PC-9 (cell line): ENCODE results near the gene CHCHD5. TPM values are rescaled to one million over a fixed set of nuclear protein-coding genes. Genes with fewer than 3 reads are reported as not detected.
A peak's percentile ranks its signal among the peaks of the same experiment; 100 is the strongest.

Experiments
- BruUV-seq: library from RNA; stranded (reverse); fragments of 400-500 nt; replicated peaks from 2 replicates; lab custom pipeline; 2021; lab: Mats Ljungman, UMichigan
- CTCF ChIA-PET: fragments of 300-600 bp; sonication (Branson Sonifier 250); formaldehyde crosslinking; loops from one replicate; lab custom pipeline; 2022; ENCODE audit warnings: antibody characterized with exemption; lab: Charles Lee
- POLR2A ChIA-PET: fragments of 300-600 bp; sonication (Branson Sonifier 250); formaldehyde crosslinking; loops from one replicate; lab custom pipeline; 2022; ENCODE audit warnings: antibody characterized with exemption; ENCODE audit not compliant: unreplicated experiment; lab: Charles Lee
- DNase-seq, 2 experiments: peaks; one replicate each; pipeline versions ENCODE4 v3.0.0 to v3.0.0-alpha.2; 2015 to 2022; ENCODE audit warnings: mixed read lengths in 1 of 2
- H2AFZ ChIP-seq: fragments of 200-600 bp; sonication (generic); 2 replicates; pipeline ENCODE4 v1.8.1; 2017; ENCODE audit warnings: antibody characterized with exemption
- H3F3A ChIP-seq: fragments of 200-600 bp; sonication (generic); 2 replicates; pipeline ENCODE4 v1.8.1; 2017; ENCODE audit warnings: antibody characterized with exemption, mild to moderate bottlenecking, low read depth; ENCODE audit not compliant: insufficient read depth
- H3K27ac ChIP-seq: fragments of 200-600 bp; sonication (generic); 2 replicates; pipeline ENCODE4 v1.6.1; 2016; ENCODE audit warnings: mixed run types
- H3K27me3 ChIP-seq: fragments of 200-600 bp; sonication (generic); 2 replicates; pipeline ENCODE4 v1.6.1; 2016; ENCODE audit warnings: low read depth, mixed run types; ENCODE audit not compliant: insufficient read depth
- H3K36me3 ChIP-seq: fragments of 200-600 bp; sonication (generic); 2 replicates; pipeline ENCODE4 v1.6.1; 2016; ENCODE audit warnings: low read depth, mixed run types
- H3K4me1 ChIP-seq: fragments of 200-600 bp; sonication (generic); replicated peaks from 2 replicates; pipeline ENCODE4 v1.6.1; 2016; ENCODE audit warnings: mixed run types; ENCODE audit not compliant: insufficient read depth
- H3K4me2 ChIP-seq: fragments of 200-600 bp; sonication (generic); 2 replicates; pipeline ENCODE4 v1.6.1; 2017; ENCODE audit warnings: mixed run types
- H3K4me3 ChIP-seq: fragments of 200-600 bp; sonication (generic); 2 replicates; pipeline ENCODE4 v1.6.1; 2016; ENCODE audit warnings: mixed run types
- H3K79me2 ChIP-seq: fragments of 200-600 bp; sonication (generic); 2 replicates; pipeline ENCODE4 v1.6.1; 2017; ENCODE audit warnings: low read depth, mixed run types
- H3K9me2 ChIP-seq: fragments of 200-600 bp; sonication (generic); 2 replicates; pipeline ENCODE4 v1.8.1; 2017; ENCODE audit warnings: mild to moderate bottlenecking; ENCODE audit not compliant: insufficient read depth
- H3K9me3 ChIP-seq: fragments of 200-600 bp; sonication (generic); 2 replicates; pipeline ENCODE4 v1.8.1; 2016; ENCODE audit warnings: low read depth; ENCODE audit not compliant: insufficient read depth
- H4K20me1 ChIP-seq: fragments of 200-600 bp; sonication (generic); 2 replicates; pipeline ENCODE4 v1.8.1; 2017; ENCODE audit not compliant: insufficient read depth
- EZH2 ChIP-seq: fragments of 200-600 bp; sonication (generic); IDR thresholded peaks from 2 replicates; pipeline ENCODE4 v1.8.0; 2017; ENCODE audit warnings: antibody characterized with exemption, low read depth
- intact Hi-C: fragments of 100-400 bp; cut with micrococcal nuclease; formaldehyde crosslinking; loops from one replicate; pipeline ENCODE4 v1.10.0; 2022; ENCODE audit not compliant: unreplicated experiment
- total RNA-seq: library from RNA; stranded (reverse); gene quantifications from 2 replicates; pipeline ENCODE4 v1.2.3, GENCODE V29; 2021
- TF ChIP-seq, protein P1 (sequence below): fragments of 200-600 bp; sonication (generic); conservative IDR thresholded peaks from 2 replicates; pipeline ENCODE4 v1.6.1; 2017; ENCODE audit warnings: mixed run types, antibody characterized with exemption, mild to moderate bottlenecking, moderate library complexity

CHCHD5 gene
- total RNA-seq, 1 experiment from 2014 or later = 38.4 TPM

DNA sequence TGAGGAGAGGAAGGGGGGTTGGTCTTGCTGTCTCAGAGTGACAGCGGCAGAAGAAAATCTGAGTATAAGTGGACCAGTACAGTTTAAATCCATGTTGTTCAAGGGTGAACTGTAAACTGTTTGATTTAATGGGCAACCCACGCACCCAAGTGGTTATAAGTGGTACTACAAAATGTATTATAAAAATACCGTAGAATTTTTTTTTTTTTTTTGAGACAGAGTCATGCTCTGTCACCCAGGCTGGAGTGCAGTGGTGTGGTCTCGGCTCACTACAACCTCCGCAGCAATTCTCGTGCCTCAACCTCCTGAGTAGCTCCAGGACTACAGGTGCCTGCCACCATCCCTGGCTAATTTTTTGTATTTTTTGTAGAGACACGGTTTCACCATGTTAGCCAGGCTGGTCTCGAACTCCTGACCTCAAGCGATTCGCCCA, 2.1 kb upstream of the CHCHD5 start:
- peaks cover 63% of the 10 kb centered on the region for H3F3A ChIP-seq
- no peaks in the 10 kb centered on the region; the same call in 1 of the 2 replicates for H3K36me3 ChIP-seq
- H3K9me2 ChIP-seq = no peaks in the 10 kb centered on the region
- BruUV-seq = no TSS peak
- intact Hi-C loops = loop anchor here (2.0 to 5.0 kb wide), 4 partner anchors 102 to 695 kb away; no protein-coding TSS in a partner anchor
- H3K4me1 ChIP-seq = peaks cover 24% of the 10 kb centered on the region
- H4K20me1 ChIP-seq = no peaks in the 10 kb centered on the region
- H2AFZ ChIP-seq = no peak overlapping the region
- H3K27me3 ChIP-seq = no peaks in the 10 kb centered on the region
- H3K79me2 ChIP-seq = peaks cover 24% of the 10 kb centered on the region
- ChIA-PET POLR2A (no interaction called here), CTCF (interaction anchor here (0.7 kb wide), 2 partner anchors 229 to 334 kb away, joined by 7 to 8 read pairs; no protein-coding TSS in a partner anchor)
- no peaks in the 10 kb centered on the region for H3K9me3 ChIP-seq
- H3K4me2 ChIP-seq = peak overlapping the region; percentile 89; the same call in 1 of the 2 replicates
- TF ChIP-seq, protein P1, sequence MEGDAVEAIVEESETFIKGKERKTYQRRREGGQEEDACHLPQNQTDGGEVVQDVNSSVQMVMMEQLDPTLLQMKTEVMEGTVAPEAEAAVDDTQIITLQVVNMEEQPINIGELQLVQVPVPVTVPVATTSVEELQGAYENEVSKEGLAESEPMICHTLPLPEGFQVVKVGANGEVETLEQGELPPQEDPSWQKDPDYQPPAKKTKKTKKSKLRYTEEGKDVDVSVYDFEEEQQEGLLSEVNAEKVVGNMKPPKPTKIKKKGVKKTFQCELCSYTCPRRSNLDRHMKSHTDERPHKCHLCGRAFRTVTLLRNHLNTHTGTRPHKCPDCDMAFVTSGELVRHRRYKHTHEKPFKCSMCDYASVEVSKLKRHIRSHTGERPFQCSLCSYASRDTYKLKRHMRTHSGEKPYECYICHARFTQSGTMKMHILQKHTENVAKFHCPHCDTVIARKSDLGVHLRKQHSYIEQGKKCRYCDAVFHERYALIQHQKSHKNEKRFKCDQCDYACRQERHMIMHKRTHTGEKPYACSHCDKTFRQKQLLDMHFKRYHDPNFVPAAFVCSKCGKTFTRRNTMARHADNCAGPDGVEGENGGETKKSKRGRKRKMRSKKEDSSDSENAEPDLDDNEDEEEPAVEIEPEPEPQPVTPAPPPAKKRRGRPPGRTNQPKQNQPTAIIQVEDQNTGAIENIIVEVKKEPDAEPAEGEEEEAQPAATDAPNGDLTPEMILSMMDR = peak; percentile 78
- TF ChIP-seq EZH2 = no peak
- peak; percentile 20 to 45 for DNase-seq
- H3K27ac ChIP-seq = peak overlapping the region; percentile 92; the same call in 1 of the 2 replicates
- peak overlapping the region; percentile 91; the same call in 1 of the 2 replicates for H3K4me3 ChIP-seq

DNA sequence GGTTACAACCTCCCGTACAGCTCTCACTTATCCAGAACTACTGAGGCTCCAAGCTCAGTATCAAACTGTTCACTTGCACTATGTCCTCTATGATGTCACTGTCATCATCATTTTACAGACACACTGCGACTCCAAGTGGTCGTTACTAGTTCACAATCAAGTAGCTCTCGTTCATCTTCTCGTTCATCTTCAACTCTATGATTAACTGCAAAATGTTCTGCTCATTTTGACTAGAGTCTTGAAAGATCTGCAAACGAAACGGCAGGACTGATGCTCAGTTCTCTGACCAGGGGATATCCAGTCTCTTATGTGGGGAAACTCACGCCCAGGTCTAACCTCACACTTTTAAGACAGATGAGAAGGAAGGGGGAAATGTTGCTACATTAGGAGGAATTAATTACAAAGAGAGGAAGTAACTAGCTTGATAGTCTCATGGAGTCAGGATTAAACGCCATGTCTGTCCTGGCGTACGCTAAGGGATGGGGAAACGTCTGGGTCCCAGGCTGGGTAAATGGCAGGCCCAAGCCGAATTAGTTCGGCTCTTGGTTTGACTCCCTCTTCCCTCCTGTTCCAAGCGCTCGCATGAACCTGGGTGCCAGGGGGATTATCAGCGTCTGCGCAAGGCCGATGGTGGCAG, 794 bp upstream of the CHCHD5 start:
- Histone ChIP-seq H3K4me1 (peaks cover 24% of the 10 kb centered on the region), H3K4me2 (peak overlapping the region; percentile 89), H3K79me2 (peaks cover 24% of the 10 kb centered on the region), H3K9me3 (no peaks in the 10 kb centered on the region), H2AFZ (peak overlapping the region; percentile 95), H3K27ac (peak overlapping the region; percentile 92), H3K27me3 (no peaks in the 10 kb centered on the region), H3K36me3 (no peaks in the 10 kb centered on the region; the same call in 1 of the 2 replicates), H3K4me3 (peak overlapping the region; percentile 91), H3K9me2 (no peaks in the 10 kb centered on the region), H4K20me1 (no peaks in the 10 kb centered on the region), H3F3A (peaks cover 52% of the 10 kb centered on the region)
- no peak for DNase-seq
- POLR2A ChIA-PET = interaction anchor here (0.6 to 1.0 kb wide), 2 partner anchors 42 to 529 kb away, joined by 3 to 4 read pairs; no protein-coding TSS in a partner anchor
- CTCF ChIA-PET = interaction anchor here (0.7 to 0.8 kb wide), 2 partner anchors 358 to 607 kb away, joined by 3 to 4 read pairs; no protein-coding TSS in a partner anchor
- TF ChIP-seq, protein P1 = 0 out of 2 replicates have a peak, but pooled peaks have one; percentile 10
- TF ChIP-seq EZH2 = no peak
- BruUV-seq = no TSS peak
- intact Hi-C loops = loop anchor here (1.0 to 5.0 kb wide), 6 partner anchors 62 to 696 kb away; partner anchors contain the start of genes SLC20A1 and TMEM87B

DNA sequence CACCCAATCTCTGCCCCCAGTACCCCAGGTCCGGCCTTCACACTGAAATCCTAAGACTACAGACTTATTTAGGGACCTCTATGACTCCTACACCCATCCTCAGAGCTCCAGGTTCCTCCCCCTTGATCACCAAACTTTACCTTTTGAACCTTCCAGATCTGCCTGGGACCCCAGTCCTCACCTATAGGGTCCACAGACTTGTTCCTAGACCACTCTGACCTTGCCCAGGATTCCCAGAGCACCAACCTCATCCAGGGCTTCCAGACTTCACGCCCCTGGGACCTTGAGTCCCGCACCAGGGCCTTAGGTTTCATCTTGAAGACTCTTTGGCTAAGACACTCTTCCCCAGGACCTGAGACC, 462 bp downstream of the CHCHD5 start:
- peak overlapping the region; percentile 92 for H3K27ac ChIP-seq
- H2AFZ ChIP-seq = peak overlapping the region; percentile 95
- H3K36me3 ChIP-seq = no peaks in the 10 kb centered on the region; the same call in 1 of the 2 replicates
- ChIA-PET POLR2A (interaction anchor here (0.6 to 1.0 kb wide), 5 partner anchors 38 to 532 kb away, joined by 3 to 16 read pairs (median 5); partner anchors contain the start of gene SLC20A1), CTCF (interaction anchor here (0.6 to 1.0 kb wide), 4 partner anchors 32 to 141 kb away, joined by 3 to 8 read pairs (median 4); no protein-coding TSS in a partner anchor)
- no peaks in the 10 kb centered on the region for H3K9me2 ChIP-seq
- peaks cover 40% of the 10 kb centered on the region for H3F3A ChIP-seq
- intact Hi-C loops = loop anchor here (1.0 to 5.0 kb wide), 3 partner anchors 60 to 698 kb away; partner anchors contain the start of genes SLC20A1 and TMEM87B
- TF ChIP-seq, protein P1 = no peak
- TF ChIP-seq EZH2 = no peak
- peak overlapping the region; percentile 89 for H3K4me2 ChIP-seq
- H3K9me3 ChIP-seq = no peaks in the 10 kb centered on the region
- no peak for DNase-seq
- H3K4me1 ChIP-seq = peaks cover 24% of the 10 kb centered on the region
- H3K4me3 ChIP-seq = peak overlapping the region; percentile 91
- TSS peak; percentile 69 for BruUV-seq
- no peaks in the 10 kb centered on the region for H3K27me3 ChIP-seq
- peaks cover 24% of the 10 kb centered on the region for H3K79me2 ChIP-seq
- no peaks in the 10 kb centered on the region for H4K20me1 ChIP-seq
